HG03571 (cell line): ENCODE data around the gene CTIF.
A peak's percentile ranks its signal among the peaks of the same experiment; 100 is the strongest.

Source experiments
- ATAC-seq: cut with Tn5 transposase; IDR thresholded peaks from one replicate; pipeline ENCODE4 v1.9.1; 2021; ENCODE audit not compliant: unreplicated experiment

Gene CTIF

GRCh38 chr18:48782381-48782861, 243.6 kb downstream of the CTIF start:
- no peak for ATAC-seq

- ATAC-seq = no peak
Observed at GRCh38 chr18:48783616-48784520, 245.0 kb downstream of the CTIF start.

- ATAC-seq = peak; percentile 10
Observed at GRCh38 chr18:48784656-48785055, 245.8 kb downstream of the CTIF start.

- ATAC-seq = peak; percentile 80
Observed at GRCh38 chr18:48785091-48785614, 246.3 kb downstream of the CTIF start.

- ATAC-seq = no peak
Observed at GRCh38 chr18:48785736-48786454, 247.1 kb downstream of the CTIF start.

DNA sequence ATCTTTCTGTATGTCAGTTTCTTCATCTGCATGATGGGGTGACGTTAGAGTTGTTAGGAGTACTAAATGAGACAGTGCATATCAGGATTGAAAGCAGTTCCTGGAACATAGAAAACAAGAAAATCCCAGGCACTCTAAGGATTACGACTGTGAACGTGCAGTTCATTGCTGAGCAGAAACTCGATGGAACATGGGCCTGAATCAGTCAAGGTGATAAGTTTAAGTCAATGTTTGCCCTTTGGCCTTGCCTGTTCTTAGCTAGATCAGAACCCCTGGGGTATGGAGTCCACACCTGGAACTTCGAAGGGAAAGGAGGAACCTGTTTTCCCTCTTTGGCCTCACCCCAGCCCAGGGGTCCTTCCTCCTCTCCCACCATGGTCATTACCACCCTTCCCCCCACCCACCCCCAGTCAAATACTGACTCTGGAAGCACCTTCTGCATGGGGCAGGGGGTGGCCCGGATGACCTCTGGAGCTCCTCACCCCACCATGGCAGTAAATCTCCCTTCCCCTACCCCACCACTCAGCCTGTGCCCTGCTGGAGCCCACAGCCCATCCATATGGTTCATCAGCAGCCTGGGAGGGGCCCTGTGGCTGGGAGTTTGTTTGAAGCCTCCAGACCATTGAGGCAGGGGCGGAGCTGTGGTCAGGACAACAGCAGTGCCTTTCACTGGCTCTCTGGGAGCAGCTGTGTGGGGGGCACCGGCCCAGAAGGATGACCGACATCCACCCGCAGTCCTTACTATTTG, 247.8 kb downstream of the CTIF start:
- no peak for ATAC-seq

- ATAC-seq = no peak
Observed at GRCh38 chr18:48787203-48788151, 248.6 kb downstream of the CTIF start.

GRCh38 chr18:48788373-48788772, 249.5 kb downstream of the CTIF start:
- ATAC-seq = no peak

- no peak for ATAC-seq
Observed at GRCh38 chr18:48789259-48789812, 250.5 kb downstream of the CTIF start.

DNA sequence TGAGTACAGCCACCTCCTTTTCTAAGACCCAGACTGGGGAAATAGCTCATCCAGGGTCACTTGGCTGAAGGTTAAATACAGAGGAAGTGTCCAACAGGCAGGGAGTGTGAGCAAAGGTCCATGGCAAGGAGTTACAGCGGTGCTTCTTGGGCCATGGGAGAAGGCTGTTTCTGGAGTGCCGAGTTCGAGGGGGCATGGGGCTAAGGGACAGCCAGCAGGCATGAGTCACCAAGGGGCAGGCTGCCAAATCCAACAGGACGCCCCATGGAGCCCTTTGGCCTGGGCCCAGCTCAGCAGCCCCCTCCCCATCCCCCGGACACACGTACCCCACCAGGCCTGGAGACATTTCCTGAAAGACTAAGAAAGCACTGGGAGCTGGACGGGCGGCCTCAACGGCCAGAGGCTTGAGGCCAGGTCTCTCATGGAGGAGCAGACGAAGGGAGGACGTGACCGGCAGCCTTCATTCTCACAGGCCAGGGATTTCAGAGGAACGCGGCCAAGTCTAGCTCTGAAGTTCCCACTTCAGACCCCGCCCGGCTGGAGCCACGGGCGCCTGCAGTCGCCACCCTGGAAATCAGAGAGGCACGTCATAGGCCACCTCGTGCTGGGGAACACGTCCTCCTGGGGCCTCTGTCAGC, 251.5 kb downstream of the CTIF start:
- ATAC-seq = no peak

DNA sequence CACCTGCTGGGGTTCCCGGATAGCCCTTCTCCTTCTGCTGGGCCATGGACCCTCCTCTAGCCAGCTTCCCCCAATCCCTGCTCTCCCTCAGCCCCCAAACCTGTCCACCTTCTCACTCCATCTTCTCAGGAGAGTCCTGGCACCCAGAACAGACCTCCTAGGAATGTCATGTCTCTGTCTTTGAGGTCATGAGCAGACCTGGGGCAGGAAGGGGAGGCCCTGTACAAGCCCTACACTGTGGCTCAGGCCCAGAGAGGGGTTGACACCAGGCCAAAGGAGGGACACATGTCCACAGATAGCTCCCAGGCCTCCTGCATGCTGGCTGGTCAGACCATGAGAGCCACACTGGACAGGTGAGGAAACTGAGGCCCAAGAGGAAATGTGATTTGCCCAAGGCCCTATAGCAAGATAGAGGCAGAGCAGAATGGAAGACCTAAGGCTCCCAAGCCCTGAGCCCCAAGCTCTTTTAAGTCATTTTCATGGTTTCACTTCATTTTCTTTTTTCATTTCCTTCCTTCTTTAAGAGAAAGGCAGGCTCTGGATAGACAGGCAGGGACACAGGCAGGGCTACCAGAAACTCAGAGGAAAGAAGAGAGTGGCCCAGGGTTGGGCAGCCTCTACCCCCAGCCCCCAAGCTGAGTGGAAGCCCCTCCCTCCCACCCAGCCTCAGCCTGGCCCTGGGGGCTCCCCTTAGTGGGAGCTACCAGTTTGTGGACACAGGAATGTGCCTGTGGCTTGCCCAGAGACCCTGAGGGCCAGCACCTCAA, 252.2 kb downstream of the CTIF start:
- ATAC-seq = no peak

DNA sequence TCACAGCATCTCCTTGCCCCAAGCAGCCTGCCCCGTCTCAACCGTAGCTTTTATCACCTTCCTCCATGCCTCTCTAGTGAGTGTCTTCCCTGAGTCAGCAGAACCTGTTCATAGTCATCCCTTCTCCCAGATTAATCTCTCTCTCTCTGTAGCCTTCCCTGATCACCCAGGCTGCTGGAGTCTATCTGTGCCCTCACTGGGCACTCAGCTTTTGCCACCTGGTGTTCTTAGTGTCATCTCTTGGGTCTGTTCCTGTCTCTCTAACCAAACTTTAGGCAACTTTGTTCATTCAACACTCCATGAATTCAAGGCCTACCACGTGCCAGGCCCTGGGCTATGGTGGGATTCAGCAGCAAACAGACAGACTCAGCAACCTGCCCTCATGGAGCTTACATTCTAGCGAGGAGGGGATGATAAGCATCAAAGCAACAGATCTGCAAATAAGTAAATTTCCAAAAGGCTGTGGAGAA, 252.8 kb downstream of the CTIF start:
- no peak for ATAC-seq

DNA sequence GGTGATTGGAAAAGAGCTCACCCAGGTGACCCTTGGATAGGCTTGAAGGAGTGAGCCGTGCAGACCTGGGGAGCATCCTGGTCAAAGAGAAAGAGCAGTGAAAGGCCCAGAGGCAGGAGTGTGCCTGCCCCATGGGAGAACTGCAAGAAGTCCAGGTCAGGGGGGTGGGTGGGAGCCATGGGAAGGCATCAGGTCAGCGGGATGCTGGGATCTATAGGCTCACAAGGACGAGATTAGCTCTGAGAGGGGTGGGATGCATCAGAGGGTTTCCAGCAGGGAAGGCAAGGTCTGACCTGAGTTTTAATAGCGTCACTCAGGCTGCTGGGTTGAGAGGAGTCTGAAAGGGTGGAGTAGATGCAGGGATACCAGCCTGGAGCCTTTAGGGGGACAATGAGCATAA, 253.3 kb downstream of the CTIF start:
- ATAC-seq = no peak

GRCh38 chr18:48792611-48793380, 254.0 kb downstream of the CTIF start:
- no peak for ATAC-seq

DNA sequence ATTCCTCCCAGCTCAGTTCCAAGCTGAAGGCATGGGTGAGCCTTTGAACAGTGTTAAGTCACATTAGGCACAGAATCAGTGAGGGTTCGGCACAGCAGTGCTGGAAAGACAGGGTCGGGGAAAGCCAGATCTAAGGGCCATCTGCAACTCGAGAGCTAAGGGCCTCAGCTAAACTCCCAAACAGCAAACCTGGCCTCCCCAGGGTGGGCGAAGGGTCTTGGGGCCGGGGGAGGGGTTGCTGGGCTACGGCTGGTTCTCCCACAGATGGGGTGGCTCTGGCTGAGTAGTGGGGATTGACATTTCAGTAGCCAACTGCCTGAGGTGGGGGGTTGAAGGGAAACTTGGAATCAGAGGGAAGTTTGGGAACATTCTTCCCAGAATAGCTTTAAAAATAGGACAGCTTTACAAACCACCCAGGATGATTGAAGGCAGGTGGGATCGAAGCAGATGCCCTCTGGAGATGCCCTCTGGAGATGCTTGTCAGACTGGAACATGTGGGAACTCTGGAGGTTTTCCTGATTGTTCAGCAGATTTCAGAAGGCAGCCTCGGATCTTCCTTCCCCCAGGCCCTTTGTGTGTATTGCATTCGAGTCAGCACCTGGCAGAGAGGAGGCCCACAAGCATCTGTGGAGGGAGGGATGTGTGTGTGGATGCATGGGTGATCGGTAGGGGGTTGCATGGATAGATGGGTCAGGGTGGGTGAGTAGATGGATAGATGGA, 255.6 kb downstream of the CTIF start:
- no peak for ATAC-seq

GRCh38 chr18:48795696-48796095, 256.9 kb downstream of the CTIF start:
- no peak for ATAC-seq
